ENCODE results near the gene MAN2A1.

MAN2A1 gene

DNA sequence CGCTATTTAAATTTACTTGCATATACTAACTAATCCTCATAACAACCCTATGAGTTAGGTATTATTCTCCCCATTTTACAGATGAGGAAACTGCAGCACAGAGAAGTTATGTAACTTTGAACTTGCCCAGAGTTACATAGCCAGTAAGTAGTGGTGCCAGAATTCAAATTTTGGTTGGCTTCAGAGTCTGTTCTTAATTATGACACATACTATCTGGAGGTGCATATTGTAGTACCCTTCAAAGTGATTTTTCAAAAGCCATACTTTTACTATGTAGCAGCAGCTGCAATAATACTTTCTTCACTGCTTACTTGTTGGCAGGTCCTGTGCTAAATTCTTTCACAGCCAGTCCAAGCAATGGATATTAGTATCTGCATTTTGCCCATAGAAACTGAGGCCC, 16.4 kb downstream of the MAN2A1 start:
- DNase-seq (ENCODE audit: low spot score), result no peak

DNA sequence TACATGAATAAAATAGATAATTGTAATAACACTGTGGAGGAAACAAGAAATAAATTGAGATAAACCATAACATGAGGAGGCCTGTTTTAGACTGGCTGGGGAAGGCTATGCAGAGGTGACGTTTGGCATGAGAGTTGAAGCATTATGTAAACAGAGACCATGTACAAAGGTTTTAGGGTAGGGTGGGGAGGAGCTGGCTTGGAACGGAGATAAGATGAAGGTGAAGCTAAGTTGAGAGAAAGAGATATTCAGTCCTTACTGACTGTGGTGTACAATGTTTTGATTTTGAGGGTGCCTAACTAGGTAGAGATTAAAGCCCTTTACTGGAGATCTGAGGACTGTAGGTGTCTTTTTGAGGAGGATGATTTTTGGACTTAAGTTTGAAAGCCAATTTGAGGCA, 17.8 kb downstream of the MAN2A1 start:
- DNase-seq (ENCODE audit: low spot score), result no peak

DNA sequence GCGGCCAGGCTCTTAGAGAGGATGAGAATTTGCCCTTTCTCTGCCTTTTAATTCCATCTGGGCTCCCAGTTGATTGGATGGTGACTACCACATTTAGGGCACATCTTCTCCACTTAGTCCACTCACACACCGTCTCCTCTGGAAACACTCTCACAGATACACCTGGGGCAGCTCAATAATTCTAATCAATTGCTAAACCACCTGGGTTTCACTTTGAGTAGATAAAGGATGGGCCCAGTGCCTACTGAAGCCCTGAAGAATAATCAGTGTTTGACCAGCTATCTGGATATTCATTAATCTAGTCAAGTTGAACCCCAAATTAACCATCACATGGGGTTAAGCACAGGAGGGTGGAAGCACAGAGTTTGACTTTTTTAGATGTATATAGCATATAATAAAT, 19.1 kb downstream of the MAN2A1 start:
- DNase-seq (ENCODE audit: low spot score), result no peak

DNA sequence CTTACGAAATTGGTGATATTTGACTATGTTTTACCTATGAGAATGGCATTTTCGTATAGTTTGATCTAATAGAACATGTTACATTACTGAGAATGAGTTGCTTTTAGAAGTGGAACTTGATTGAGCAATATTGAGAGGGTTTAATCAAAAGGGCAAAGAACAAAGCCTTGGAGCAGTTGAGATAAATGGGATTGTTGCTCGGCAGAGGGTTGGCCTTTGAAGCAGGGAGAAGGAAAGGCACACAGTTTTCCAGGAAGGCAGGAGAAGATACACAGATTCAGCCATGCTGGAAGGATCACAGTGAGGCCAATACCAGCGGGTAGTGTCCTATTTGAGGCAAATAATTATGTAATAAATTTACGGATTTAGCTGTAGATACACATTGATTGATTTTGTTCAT, 19.5 kb downstream of the MAN2A1 start:
- no peak for DNase-seq (ENCODE audit: low spot score)

DNA sequence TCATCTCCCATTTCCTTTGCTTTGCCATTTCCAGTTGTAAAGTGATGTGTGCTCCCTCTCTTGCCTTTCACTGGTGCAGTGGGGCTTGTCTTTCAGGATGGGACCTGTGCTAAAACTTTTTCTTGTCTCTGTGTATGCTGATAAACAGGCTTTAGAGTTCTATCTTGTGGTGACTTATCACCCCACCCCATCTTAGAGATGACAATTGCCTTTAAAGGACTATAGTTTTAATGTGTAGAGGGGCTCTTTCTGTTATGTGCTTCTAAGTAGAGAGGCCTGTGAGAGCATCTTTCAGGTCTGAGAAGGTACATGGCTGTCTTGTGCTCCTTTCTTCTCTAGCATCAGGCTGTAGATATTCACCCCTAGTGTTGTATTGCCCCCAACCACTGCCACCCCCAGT, 21.9 kb downstream of the MAN2A1 start:
- no peak for DNase-seq (ENCODE audit: low spot score)

DNA sequence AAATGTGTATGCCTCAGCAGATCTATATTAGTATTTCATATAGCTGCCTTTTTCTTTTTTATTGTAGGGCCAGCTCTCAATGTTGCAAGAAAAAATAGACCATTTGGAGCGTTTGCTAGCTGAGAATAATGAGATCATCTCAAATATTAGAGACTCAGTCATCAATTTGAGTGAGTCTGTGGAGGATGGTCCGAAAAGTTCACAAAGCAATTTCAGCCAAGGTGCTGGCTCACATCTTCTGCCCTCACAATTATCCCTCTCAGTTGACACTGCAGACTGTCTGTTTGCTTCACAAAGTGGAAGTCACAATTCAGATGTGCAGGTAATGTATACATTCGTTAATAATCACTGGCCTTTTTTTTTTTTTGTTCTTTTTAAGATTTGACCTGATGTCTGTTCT, 23.7 kb downstream of the MAN2A1 start:
- DNase-seq (ENCODE audit: low spot score), result no peak

DNA sequence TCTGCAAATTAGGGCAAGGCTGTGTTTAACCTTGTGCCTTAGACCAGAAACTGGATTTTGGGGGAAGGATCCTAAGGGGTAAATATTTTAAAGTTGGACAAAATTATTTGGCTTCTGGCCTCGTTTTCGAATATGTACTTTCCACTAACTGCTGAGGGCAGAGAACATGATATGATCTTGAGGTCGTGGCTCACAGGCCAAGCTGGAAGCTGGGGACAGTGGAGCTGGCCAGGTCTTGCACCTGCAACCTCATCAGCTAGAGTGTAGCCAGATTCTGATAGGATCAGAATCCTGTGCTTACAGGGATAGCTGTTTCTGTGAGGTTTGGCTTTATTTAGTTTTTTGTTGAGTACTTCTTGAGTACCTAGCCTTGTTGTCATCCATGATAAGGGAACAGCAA, 24.9 kb downstream of the MAN2A1 start:
- no peak for DNase-seq (ENCODE audit: low spot score)

DNA sequence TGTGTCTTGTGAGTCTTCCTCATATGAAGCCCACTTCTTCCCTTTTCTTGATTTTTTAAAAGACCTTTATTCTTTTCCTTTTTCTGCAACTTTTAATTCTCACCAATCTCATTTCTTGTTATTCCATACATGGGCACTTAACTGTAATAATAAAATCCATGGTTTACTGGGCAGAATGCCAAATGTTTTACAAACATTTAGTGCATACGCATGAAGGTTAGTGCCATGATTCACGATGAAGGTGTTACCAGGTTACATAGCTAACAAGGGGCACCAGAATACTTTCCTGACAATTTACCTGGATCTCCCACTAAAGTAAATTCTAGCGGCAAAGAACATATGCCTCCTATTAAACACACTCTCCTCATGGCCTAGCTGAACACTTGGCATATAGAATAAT, 28.5 kb downstream of the MAN2A1 start:
- DNase-seq (ENCODE audit: low spot score), result no peak

DNA sequence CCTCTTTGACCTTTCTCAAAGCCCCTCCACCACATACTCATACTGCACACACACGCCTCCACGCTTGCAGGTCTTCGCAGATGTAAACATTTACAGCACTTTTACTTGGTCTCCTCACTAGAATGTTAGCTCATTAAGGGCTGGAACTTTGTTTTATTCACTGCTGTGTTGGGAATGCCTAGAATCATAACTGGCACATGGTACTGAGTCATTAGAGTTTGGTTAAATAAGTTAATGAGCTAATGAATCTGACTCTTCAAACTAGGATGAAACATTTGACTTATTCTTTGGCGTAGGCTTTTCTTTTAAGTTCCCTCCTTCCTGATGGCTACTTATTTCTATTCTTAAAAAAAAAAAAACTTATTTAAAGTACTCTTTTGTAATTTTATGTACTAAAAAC, 28.9 kb downstream of the MAN2A1 start:
- no peak for DNase-seq (ENCODE audit: low spot score)

DNA sequence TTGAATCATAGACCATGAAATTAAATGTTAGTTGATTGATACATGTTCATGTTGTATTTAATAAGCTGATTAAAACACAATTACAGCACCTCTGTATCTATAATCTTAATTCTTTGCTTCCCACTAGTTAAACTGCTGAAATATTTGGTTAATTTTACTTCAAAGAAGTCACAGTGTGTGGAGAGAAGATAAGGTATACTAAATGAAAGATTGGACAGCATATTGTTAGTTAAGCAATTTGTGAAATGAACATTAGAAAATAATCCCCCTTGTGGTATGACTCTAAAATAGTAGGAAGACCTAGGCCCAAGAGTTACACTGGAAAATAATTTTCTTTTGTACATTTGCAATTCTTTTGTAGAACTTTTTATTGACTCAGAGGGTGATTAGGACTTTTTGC, 30.3 kb downstream of the MAN2A1 start:
- DNase-seq (ENCODE audit: low spot score), result no peak

DNA sequence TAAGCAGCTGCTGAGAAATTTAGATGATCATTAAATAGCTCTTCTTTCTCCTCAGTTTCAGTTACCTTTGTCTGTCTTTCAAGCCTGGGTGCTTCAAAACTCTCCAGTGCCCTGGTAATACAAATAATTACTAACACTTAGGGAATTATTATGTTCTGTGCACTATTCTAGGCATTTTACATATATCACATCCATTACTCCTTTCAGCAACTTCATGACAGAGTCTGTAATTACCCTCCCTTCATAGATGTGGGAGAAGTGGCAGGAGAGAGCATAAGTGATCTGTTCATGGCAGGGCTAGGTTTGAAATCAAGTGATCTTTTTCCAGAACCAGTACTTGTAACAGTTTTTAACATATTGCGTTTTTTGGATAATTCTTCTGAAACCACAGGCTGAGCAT, 32.0 kb downstream of the MAN2A1 start:
- no peak for DNase-seq (ENCODE audit: low spot score)

DNA sequence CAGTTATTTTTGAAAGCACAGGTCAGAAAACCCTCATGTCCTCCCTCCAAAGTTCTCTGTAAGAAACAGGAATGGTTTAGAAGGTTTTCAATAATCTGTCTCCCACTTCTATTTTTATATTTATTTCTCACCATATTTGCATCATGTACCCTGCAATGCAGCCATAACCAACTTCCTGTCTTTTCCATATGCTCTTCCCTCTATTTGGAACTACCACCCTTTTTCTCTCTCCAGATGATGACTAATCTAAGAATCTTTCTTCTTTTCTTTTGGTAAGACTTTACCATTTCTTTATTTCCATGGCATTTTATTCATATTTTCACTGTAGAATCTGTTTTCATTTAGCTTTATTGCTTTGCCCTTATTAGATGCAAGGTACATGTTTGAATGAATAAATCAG, 33.9 kb downstream of the MAN2A1 start:
- no peak for DNase-seq (ENCODE audit: low spot score)

DNA sequence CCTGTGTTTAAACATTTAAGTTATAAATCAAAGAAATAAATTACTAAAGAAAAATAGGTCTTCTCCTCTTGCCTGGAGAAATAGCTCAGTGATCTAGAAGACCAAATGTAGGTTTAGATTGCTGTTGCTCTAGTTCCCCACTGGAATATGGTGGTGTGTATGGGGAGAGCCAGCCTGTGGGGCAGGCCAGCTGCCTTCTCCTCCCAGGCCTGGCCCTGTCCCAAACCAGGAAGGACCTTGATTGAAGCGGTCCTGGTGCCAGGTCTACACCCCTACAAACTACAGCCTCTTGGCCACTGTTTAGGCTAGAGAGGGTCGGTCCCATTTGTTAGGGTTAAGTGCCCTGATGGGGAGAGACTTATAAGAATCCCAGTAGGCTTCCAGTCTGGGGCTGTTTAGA, 35.4 kb downstream of the MAN2A1 start:
- no peak for DNase-seq (ENCODE audit: low spot score)

DNA sequence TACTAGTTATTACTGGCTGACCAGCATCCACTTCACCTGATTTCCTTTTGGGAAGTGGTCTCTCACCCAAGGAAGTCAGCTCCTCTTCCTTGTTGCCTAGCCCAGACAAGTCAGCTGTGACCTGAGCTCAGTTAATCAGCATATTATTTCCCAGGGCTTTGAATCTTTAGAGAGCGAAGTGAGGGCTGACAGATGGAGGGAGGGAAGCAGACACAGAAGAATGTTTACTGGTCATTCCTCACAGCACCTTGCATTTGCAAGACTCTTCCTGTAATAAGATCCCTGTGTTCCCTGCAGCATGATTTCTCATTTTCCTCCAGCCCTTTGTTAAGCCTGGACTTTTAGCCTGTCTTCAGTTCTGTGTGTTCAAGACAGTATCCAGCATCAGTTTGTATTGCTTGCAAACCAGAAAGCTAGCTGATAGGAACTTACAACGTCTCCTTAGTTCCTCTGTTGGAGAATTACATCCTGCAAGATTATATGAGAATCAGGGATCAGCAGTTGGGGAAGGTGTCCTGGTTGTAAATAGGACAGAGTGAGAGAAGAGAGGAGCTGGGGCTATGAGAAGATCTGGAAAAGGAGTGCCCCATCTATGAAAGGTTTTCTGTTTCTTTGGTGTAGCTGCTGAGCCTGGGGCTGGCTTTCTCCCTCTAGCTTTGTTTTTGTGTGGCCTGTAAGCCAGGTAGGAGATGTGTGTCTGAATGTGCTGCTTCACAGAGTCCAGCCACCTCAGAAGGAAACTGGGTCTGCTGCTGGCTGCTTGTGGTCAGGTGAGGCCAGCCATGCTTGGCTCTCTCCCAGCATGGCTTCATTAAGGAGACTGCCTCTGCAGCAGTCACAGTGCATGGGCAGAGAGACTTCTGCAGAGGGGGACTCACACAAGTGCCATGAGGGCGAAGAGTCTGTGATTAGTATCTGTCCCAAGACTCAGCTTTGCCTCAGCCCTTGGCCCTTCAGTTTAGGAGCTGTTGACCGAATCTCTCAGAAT, 50.3 kb downstream of the MAN2A1 start:
- DNase-seq (ENCODE audit: low spot score), result no peak

DNA sequence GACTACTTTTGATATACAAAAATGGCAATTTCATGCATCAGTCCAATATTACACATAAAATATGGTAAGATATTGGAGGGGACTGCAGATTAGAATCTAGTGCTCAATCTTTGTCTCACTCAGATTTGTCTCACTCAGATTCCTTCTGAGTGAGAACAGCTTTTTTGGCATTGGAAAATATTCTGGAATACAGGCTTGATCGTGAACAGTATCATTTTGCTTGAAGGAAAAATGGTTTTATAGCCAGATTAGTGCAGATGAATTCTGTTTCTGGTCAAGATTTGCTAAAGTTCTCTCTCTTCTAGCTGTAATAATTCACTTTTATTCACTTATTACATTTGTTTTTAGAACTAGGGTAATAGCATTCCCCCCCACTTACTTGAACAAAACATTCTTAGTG, 51.2 kb downstream of the MAN2A1 start:
- no peak for DNase-seq (ENCODE audit: low spot score)

DNA sequence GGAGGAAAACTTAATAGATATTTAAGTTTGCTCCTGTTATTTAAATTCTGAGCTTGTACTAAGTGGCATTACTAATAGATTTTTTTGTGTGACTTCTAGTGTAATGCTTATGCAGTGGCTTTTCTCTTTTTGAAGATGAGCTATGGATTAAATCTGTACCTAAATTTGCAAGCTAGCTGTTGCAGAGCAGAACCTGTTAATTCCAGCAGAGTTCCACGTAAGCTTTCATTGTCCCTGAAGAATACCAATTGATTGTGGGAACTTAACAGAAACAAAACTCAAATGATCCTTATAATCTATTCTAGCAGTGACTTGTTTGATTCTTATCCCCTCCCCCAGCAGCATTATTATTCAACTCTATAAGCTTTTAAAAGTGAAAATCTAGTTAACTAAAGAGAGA, 51.7 kb downstream of the MAN2A1 start:
- DNase-seq (ENCODE audit: low spot score), result no peak

DNA sequence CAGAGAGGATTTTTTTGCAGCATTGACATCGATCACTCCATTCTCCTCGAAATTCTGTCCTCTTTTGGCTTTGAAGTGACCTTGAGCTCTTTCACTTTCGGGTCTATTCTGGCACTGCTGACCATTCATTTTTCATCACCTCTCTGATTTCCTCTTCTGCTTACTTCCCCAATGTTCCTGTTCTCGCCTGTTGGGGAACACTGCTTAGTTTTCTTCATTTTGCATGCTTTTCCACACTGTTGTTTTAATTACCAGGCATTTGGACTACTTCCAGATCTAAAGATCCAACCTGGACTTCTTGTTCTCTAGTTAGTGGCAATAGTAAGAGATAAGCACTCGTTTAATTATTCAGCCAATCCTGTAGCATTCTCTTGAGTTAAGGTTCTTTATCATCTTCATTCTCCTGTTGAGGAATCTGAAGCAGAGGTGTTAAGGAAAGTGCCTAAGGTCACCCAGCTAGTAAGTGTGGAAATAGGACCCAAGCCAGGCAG, 53.4 kb downstream of the MAN2A1 start:
- no peak for DNase-seq (ENCODE audit: low spot score)

DNA sequence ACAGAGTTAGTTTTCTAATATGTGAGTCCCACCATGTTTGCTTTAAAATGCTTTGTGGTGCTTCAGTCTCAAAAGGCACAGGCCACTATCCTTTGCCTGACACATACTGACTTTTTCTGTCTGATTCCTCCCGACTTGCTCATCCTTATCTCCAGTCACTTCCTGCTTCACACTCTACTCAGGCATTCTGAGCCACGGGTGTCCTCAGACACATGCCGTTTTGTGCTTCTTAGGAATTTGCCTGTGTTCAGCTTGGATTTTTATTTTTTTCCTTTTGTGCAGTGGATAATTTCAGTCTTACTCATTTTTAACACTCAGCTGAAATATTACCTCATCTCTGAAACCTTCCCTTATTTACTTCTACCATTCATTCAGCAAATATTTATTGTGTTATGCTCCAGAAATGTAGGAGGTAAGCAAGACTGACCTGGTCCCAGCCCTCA, 54.1 kb downstream of the MAN2A1 start:
- no peak for DNase-seq (ENCODE audit: low spot score)

DNA sequence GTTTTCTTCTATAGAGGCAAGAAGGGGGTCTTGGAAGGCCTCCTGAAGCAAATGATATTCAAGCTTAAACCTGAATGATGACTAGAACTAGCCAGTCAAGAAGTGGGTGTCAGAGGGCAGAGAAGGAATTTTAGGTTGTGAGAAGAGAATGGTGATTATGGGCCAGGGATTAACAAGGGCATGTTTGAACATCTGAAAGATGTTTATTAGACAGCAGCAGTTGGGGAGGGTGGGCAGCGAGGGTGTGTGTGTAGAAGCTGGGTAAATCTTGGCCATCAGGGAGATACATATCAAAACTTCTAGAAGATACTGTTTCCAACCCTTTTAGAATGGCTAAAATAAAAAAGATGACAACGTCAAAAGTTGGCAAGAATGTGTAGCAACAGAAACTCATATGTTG, 54.5 kb downstream of the MAN2A1 start:
- DNase-seq (ENCODE audit: low spot score), result no peak

DNA sequence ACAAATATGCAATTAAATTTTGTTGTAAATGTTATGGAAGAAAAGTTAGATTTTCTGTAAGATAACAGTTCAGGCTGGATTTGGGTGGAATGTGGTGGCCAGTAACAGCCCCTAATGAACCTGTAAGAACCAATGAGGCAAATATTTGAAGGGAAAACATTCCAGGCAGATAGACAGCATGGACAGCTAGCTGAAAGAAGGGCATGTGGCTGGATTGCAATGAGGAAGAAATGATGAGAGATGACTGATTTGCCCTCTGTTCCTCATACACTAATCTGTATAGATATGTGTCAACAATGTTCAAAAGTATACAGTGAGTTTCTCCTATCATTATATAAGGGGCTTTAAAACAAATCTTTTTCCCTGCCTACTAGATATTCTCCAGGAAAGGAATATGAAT, 58.8 kb downstream of the MAN2A1 start:
- DNase-seq (ENCODE audit: low spot score), result no peak

DNA sequence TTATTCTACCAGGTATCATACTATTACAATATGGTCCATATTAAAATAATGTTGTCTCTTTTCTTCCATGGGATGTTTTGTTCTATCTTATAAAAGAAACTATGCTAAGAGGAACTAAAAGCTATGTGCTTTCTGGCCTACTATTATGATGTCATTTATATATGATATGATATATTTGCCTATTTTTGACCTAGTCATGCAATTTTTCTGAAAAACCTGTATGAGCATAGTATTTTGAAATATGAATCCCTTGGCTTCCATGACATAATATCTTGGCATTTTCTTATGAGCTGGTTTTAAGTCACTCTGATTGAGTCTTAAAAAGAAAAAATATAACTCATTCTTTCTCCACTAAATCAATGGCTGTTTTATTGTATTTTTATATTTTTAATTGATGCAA, 60.7 kb downstream of the MAN2A1 start:
- no peak for DNase-seq (ENCODE audit: low spot score)

DNA sequence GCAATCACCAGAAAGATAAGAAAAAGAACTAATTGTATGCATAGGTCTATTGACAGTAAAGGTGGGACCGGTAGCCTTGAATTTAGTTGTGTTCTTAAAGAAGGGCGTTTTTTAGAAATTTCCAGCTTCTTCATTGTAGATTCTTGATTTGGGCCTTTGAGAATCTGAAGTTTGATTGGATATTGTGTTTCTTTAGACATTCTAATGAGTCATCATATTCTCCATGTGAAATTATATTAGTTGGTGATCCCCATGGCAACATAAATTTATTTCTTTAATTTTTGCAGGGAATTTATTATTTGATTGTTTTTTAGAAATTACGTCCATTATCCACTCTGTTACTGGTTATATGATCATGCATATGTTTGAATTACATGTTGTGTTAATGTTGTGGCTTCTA, 63.6 kb downstream of the MAN2A1 start:
- no peak for DNase-seq (ENCODE audit: low spot score)

DNA sequence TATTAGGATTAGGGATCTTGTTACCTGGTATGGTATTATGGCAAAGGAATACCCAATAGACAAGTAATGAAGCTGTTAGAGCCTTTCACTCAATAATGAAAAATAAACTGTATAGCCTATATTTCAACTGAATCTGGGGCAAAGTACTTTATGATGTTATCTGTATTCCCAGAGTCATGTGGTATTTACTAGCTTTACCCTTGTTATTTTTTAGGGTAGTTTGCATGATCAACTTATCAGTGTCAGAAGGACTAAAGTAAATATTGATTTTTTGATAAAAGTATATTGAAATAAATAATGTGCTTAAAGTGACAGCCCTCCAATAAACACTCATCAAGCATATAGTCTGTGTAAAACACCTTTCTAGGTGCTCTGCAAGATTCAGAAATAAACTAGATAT, 64.6 kb downstream of the MAN2A1 start:
- DNase-seq (ENCODE audit: low spot score), result no peak

DNA sequence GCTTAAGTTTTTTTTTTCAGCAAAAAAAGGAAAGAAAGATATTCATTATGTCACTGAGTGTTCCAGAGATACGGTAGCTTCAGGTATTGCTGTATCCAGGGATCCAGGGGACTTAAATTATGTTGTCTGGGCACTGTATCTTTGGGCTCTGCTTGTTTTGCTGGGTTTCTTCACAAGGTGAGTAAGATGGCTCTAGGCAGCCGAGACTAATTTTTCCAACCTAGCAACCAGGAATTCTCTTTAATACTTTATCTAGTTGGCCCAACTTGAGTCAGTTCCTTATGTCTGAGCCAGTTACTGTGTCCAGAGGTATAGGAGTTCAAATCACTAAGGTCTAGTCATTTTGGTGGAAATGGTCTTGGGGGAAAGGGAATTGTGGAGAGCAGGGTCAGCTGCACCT, 66.0 kb downstream of the MAN2A1 start:
- no peak for DNase-seq (ENCODE audit: low spot score)
